Measurements from ENCODE around the gene GNG7. TPM values are rescaled to one million over a fixed set of nuclear protein-coding genes. Genes with fewer than 3 reads are reported as not detected.

Gene GNG7
- polyA plus RNA-seq, 1 of the 3 experiments (the other 2 are of a cell fraction), result 2.2 TPM

- no peak overlapping the region for H3K4me3 ChIP-seq (ENCODE audit: low read depth in 2 of 2, low read length in 1 of 2)
- TF ChIP-seq JUND (IDR thresholded peaks at IDR 0.05) (no peak), MXI1 (IDR thresholded peaks at IDR 0.05; ENCODE audit: low read depth, low read length) (no peak), GABPA (IDR thresholded peaks at IDR 0.05; ENCODE audit: low read depth) (no peak), NFIC (IDR thresholded peaks at IDR 0.05; ENCODE audit: borderline replicate concordance) (no peak), POLR2AphosphoS5 (IDR thresholded peaks at IDR 0.05; ENCODE audit: low read depth, low read length) (no peak), TCF12 (IDR thresholded peaks at IDR 0.05) (no peak), RXRA (IDR thresholded peaks at IDR 0.05; ENCODE audit: borderline replicate concordance, low read depth) (no peak), RCOR1 (IDR thresholded peaks at IDR 0.05; ENCODE audit: low read length) (no peak), FOXM1 (IDR thresholded peaks at IDR 0.05; ENCODE audit: low read depth) (no peak), FOXJ3 (CRISPR knock-in tag; IDR thresholded peaks at IDR 0.05) (no peak), TEAD4 (IDR thresholded peaks at IDR 0.05; ENCODE audit: borderline replicate concordance, insufficient read depth) (no peak), FOSL2 (IDR thresholded peaks at IDR 0.05; ENCODE audit: borderline replicate concordance, low read depth) (no peak), NRF1 (IDR thresholded peaks at IDR 0.05; ENCODE audit: low read depth, low read length) (no peak), MAX (IDR thresholded peaks at IDR 0.05; ENCODE audit: low read depth) (no peak), EP300 (IDR thresholded peaks at IDR 0.05; ENCODE audit: borderline replicate concordance in 1 of 2, low read depth in 1 of 2, low read length in 1 of 2) (no peak), SIN3A (IDR thresholded peaks at IDR 0.05; ENCODE audit: borderline replicate concordance, low read depth, low read length) (no peak), MEF2A (IDR thresholded peaks at IDR 0.05; ENCODE audit: borderline replicate concordance, low read depth) (no peak), PBX3 (IDR thresholded peaks at IDR 0.05) (no peak), CHD2 (IDR thresholded peaks at IDR 0.05; ENCODE audit: low read length, partially characterized antibody) (no peak), IRF3 (IDR thresholded peaks at IDR 0.05; ENCODE audit: low read depth, low read length) (no peak)
- CTCF ChIA-PET, result interaction anchor here (0.5 to 9.1 kb wide), 4 partner anchors 16 to 695 kb away, joined by 3 to 142 read pairs (median 6); no protein-coding TSS in a partner anchor
- H3K4me2 ChIP-seq, result no peak overlapping the region
- no peaks in the 10 kb centered on the region for H3K27me3 ChIP-seq (ENCODE audit: insufficient read depth)
- no peak overlapping the region for H3K27ac ChIP-seq (ENCODE audit: low read depth in 2 of 2, low read length in 1 of 2)
- POLR2A ChIA-PET, result no interaction called here
- H3K9me2 ChIP-seq, result no peaks in the 10 kb centered on the region
- peaks cover 0 to 3% of the 10 kb centered on the region in 2 experiments; a peak in 1 of 4 replicates for H3K4me1 ChIP-seq (ENCODE audit: control insufficient read depth in 1 of 2, insufficient read depth in 2 of 2, low read depth in 1 of 2, low read length in 1 of 2)
- 63% methylated on average over 15 of the region's 17 CpGs for WGBS (ENCODE audit: low lambda C conversion rate)
- no peaks in the 10 kb centered on the region for H3K79me2 ChIP-seq (ENCODE audit: insufficient read depth)
- peaks cover 0 to 12% of the 10 kb centered on the region in 2 experiments for H3K36me3 ChIP-seq (replicated peaks in 1 of 2; ENCODE audit: control insufficient read depth in 1 of 2, insufficient read depth in 2 of 2, low read length in 1 of 2)
- peaks cover 3% of the 10 kb centered on the region for H3F3A ChIP-seq (replicated peaks; ENCODE audit: insufficient read depth)
- no peak for DNase-seq
- no peak overlapping the region for H2AFZ ChIP-seq (ENCODE audit: low read depth)
- H3K9ac ChIP-seq, result no peak overlapping the region
- no peaks in the 10 kb centered on the region for H4K20me1 ChIP-seq (ENCODE audit: insufficient read depth)
- no peaks in the 10 kb centered on the region for H3K9me3 ChIP-seq
Observed at GRCh38 chr19:2750808-2751437, 48.4 kb upstream of the GNG7 start.
